Hepatocyte (in vitro differentiated cells): ENCODE results near the gene MSI1. TPM values are rescaled to one million over a fixed set of nuclear protein-coding genes. Genes with fewer than 3 reads are reported as not detected.
A peak's percentile ranks its signal among the peaks of the same experiment; 100 is the strongest.

Experiments
- DNase-seq: peaks from one replicate; pipeline ENCODE4 v3.0.0-alpha.2; 2016; ENCODE audit warnings: low spot score
- H2AFZ ChIP-seq: fragments of 200-600 bp; sonication (generic); 2 replicates; pipeline ENCODE4 v1.6.0; 2016; ENCODE audit warnings: antibody characterized with exemption, mild to moderate bottlenecking
- H3K27ac ChIP-seq: fragments of 200-600 bp; sonication (generic); 2 replicates; pipeline ENCODE4 v1.5.1; 2016; ENCODE audit warnings: mild to moderate bottlenecking
- H3K27me3 ChIP-seq: fragments of 200-600 bp; sonication (generic); 2 replicates; pipeline ENCODE4 v1.6.1; 2016
- H3K36me3 ChIP-seq: fragments of 200-600 bp; sonication (generic); replicated peaks from 2 replicates; pipeline ENCODE4 v1.5.1; 2016; ENCODE audit warnings: low read depth; ENCODE audit not compliant: insufficient read depth
- H3K4me1 ChIP-seq: fragments of 200-600 bp; sonication (generic); 2 replicates; pipeline ENCODE4 v1.5.1; 2016; ENCODE audit warnings: mild to moderate bottlenecking, moderate library complexity; ENCODE audit not compliant: insufficient read depth
- H3K4me2 ChIP-seq: fragments of 200-600 bp; sonication (generic); 2 replicates; pipeline ENCODE4 v1.6.0; 2016
- H3K4me3 ChIP-seq: fragments of 200-600 bp; sonication (generic); 2 replicates; pipeline ENCODE4 v1.5.1; 2016; ENCODE audit warnings: mild to moderate bottlenecking
- H3K79me2 ChIP-seq: fragments of 200-600 bp; sonication (generic); 2 replicates; pipeline ENCODE4 v1.6.0; 2017; ENCODE audit warnings: mild to moderate bottlenecking
- H3K9me2 ChIP-seq: fragments of 200-600 bp; sonication (generic); replicated peaks from 2 replicates; pipeline ENCODE4 v1.6.0; 2017; ENCODE audit warnings: mild to moderate bottlenecking; ENCODE audit not compliant: insufficient read depth
- H3K9me3 ChIP-seq: fragments of 200-600 bp; sonication (generic); 2 replicates; pipeline ENCODE4 v1.5.1; 2016; ENCODE audit warnings: low read depth, mild to moderate bottlenecking
- H4K20me1 ChIP-seq: fragments of 200-600 bp; sonication (generic); 2 replicates; pipeline ENCODE4 v1.6.0; 2016; ENCODE audit warnings: mild to moderate bottlenecking; ENCODE audit not compliant: insufficient read depth, poor library complexity, severe bottlenecking
- EZH2 ChIP-seq: fragments of 200-600 bp; sonication (generic); IDR thresholded peaks from 2 replicates; pipeline ENCODE4 v1.6.1; 2016; ENCODE audit warnings: antibody characterized with exemption, mild to moderate bottlenecking, borderline replicate concordance
- EZH2phosphoT487 ChIP-seq: fragments of 200-600 bp; sonication (generic); IDR thresholded peaks from one replicate; pipeline ENCODE4 v1.6.1; 2018; ENCODE audit warnings: antibody characterized with exemption, mild to moderate bottlenecking, low read depth, moderate library complexity; ENCODE audit not compliant: unreplicated experiment, severe bottlenecking
- WGBS: methylation state at CpG from one replicate; pipeline ENCODE4 v1.1.6; 2016; ENCODE audit warnings: low lambda C conversion rate; ENCODE audit errors: missing lambda C conversion rate; 5-methylcytosine and 5-hydroxymethylcytosine counted together
- polyA plus RNA-seq: library from polyadenylated mRNA; unstranded; fragments of >200 nt; fragmentation: Nextera tagmentation; extraction: Ambion mirVana; gene quantifications from 2 replicates; pipeline ENCODE4 v1.2.1, GENCODE V29; 2016
- total RNA-seq: library from RNA; depleted of rRNA; stranded (reverse); fragments of >200 nt; gene quantifications from 2 replicates; pipeline ENCODE4 v1.2.3, GENCODE V29; 2014
- TF ChIP-seq, protein P1 (sequence below): fragments of 200-600 bp; sonication (generic); IDR thresholded peaks from 2 replicates; pipeline ENCODE4 v1.5.1; 2016; ENCODE audit warnings: antibody characterized with exemption, mild to moderate bottlenecking; ENCODE audit not compliant: poor library complexity

Gene MSI1
- total and polyA plus RNA-seq, 2 experiments from 2014 or later: 2.2 to 5.6 TPM

GRCh38 chr12:120373683-120374082 lies 4.7 kb upstream of the MSI1 start:
- TF ChIP-seq EZH2phosphoT487 (no peak), EZH2 (no peak)
- TF ChIP-seq, protein P1, sequence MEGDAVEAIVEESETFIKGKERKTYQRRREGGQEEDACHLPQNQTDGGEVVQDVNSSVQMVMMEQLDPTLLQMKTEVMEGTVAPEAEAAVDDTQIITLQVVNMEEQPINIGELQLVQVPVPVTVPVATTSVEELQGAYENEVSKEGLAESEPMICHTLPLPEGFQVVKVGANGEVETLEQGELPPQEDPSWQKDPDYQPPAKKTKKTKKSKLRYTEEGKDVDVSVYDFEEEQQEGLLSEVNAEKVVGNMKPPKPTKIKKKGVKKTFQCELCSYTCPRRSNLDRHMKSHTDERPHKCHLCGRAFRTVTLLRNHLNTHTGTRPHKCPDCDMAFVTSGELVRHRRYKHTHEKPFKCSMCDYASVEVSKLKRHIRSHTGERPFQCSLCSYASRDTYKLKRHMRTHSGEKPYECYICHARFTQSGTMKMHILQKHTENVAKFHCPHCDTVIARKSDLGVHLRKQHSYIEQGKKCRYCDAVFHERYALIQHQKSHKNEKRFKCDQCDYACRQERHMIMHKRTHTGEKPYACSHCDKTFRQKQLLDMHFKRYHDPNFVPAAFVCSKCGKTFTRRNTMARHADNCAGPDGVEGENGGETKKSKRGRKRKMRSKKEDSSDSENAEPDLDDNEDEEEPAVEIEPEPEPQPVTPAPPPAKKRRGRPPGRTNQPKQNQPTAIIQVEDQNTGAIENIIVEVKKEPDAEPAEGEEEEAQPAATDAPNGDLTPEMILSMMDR: no peak
- Histone ChIP-seq H3K9me3 (no peaks in the 10 kb centered on the region), H3K27ac (no peak overlapping the region), H3K4me2 (no peak overlapping the region), H3K27me3 (peaks cover 29% of the 10 kb centered on the region), H4K20me1 (no peaks in the 10 kb centered on the region), H3K4me3 (no peak overlapping the region), H3K9me2 (no peaks in the 10 kb centered on the region), H2AFZ (no peak overlapping the region), H3K79me2 (no peaks in the 10 kb centered on the region), H3K36me3 (no peaks in the 10 kb centered on the region), H3K4me1 (no peaks in the 10 kb centered on the region)
- WGBS: 91% methylated on average over 8 of the region's 8 CpGs
- no peak for DNase-seq

DNA sequence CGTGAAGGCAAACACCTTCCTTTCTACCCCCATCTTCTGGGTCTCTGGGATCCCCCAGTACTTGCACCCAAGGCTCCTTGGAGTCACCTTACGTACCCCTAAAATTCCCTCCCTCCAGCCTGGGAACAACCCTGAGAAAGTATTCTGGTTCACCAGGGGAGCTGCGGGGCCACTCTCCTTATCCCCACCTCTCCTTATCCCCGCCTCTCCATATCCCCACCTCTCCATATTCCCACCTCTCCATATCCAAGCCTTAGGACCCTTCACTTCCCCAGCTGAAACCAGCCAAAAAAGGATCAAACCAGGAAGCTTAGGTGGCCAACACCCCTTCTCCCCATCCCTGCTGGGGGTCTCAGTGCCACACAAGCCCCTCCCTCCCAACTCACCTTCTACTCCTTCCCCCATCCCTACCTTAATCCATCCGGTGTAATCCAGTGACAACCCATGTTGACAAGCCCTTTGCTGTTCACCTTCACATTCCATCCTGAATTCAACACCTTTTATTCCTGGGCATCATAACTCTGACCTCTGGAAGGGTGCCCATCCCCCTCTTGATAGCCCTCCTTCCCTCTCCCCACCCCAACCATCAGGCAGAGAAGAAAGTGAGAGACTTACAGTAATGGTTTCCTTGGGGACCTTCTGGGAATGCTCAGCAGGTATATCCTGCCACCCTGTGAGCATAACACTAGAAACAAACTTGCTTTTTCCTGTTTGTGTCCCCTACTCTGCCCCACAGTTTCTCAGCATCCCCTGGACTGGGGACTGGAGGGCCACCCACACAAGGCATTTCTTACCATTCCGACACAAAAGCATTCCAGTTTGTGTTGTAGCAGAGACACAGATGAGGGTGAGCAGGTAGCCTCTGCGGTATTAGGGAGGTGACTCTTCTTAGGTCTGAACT lies 1.6 kb upstream of the MSI1 start:
- no peak for DNase-seq
- H3K27ac ChIP-seq: no peak overlapping the region
- WGBS: 36% methylated on average over 7 of the region's 7 CpGs
- H3K4me3 ChIP-seq: no peak overlapping the region
- H4K20me1 ChIP-seq: no peaks in the 10 kb centered on the region
- peaks cover 8% of the 10 kb centered on the region for H3K79me2 ChIP-seq
- peak; percentile 17 for TF ChIP-seq EZH2
- TF ChIP-seq EZH2phosphoT487: no peak
- no peaks in the 10 kb centered on the region for H3K9me2 ChIP-seq
- peaks cover 29% of the 10 kb centered on the region for H3K27me3 ChIP-seq
- no peaks in the 10 kb centered on the region for H3K36me3 ChIP-seq
- H3K4me2 ChIP-seq: peak overlapping the region; percentile 96
- no peak overlapping the region for H2AFZ ChIP-seq
- H3K4me1 ChIP-seq: peaks cover 21% of the 10 kb centered on the region
- no peaks in the 10 kb centered on the region for H3K9me3 ChIP-seq

DNA sequence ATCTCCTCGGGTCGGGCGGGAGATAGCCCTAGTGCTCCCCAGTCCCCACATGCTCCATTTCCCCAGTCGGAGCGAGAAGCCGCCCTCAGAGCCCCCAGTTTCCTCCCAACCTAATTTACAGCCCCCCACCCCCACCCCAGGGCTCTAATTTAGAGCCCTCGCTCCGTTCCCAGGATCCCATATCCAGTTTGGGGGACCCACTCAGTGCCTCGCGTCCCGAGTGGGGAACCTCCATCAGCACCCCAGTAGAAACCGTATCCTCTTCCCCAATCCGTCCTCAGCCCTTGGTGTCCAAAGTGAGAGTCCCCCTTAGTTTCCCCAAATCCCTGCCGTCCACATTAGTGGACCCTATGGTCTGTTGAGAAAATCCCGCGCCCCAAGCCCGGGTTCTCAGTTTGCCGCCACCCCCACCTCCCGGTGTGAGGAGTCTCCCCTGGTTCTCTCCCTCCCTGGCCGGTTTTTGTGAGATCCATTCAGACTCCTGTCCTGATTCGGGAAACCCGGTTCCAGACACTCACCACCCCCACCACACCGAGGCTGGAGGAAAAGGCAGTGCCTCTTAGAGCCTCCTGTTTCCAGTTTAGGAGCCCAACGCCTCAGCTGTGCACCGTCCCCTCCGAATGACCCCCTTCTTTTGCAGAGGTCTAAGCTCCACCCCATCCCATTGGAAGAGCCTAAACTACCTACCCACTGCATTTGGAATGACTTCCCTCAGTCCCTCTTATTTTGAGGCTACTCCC lies 809 bp upstream of the MSI1 start:
- Histone ChIP-seq H3K9me2 (no peaks in the 10 kb centered on the region), H2AFZ (peak overlapping the region; percentile 74), H4K20me1 (no peaks in the 10 kb centered on the region), H3K4me3 (peak overlapping the region; percentile 36), H3K4me1 (peaks cover 27% of the 10 kb centered on the region), H3K4me2 (peak overlapping the region; percentile 96), H3K9me3 (no peaks in the 10 kb centered on the region), H3K27me3 (peaks cover 29% of the 10 kb centered on the region), H3K36me3 (no peaks in the 10 kb centered on the region), H3K79me2 (peaks cover 8% of the 10 kb centered on the region), H3K27ac (no peak overlapping the region)
- WGBS: 3% methylated on average over 17 of the region's 26 CpGs
- TF ChIP-seq, protein P1: no peak
- peak; percentile 78 for TF ChIP-seq EZH2
- no peak for DNase-seq
